Inferior parietal cortex (tissue), 1 donor: ENCODE measurements around the gene ZNF316.

Source experiments
- DNase-seq: peaks from one replicate; pipeline ENCODE4 v3.0.0-alpha.2; 2016; ENCODE audit errors: extremely low spot score

Gene ZNF316

GRCh38 chr7:6636741-6637543 is at the start of gene ZNF316:
ZNF316 (plus strand) TSS chr7:6637318; CDS start chr7:6642410, 5,092 bp downstream.
- DNase-seq: peak; percentile 58

GRCh38 chr7:6588566-6588965 is 48.6 kb upstream of the ZNF316 start:
- no peak for DNase-seq

GRCh38 chr7:6589151-6589828 is 47.8 kb upstream of the ZNF316 start:
- DNase-seq: no peak

GRCh38 chr7:6589829-6590644 is 47.1 kb upstream of the ZNF316 start, which contains the start of gene INTS15:
INTS15 (plus strand) TSS chr7:6590021; CDS start chr7:6590284, 263 bp downstream.
- peak; percentile 71 for DNase-seq

GRCh38 chr7:6590645-6591110 is 46.4 kb upstream of the ZNF316 start:
- DNase-seq: no peak

GRCh38 chr7:6600093-6600492 is 37.0 kb upstream of the ZNF316 start:
- no peak for DNase-seq

GRCh38 chr7:6604458-6604857 is 32.7 kb upstream of the ZNF316 start:
- no peak for DNase-seq

- no peak for DNase-seq
Measured at GRCh38 chr7:6606866-6607583, 30.1 kb upstream of the ZNF316 start.

GRCh38 chr7:6607651-6608051 is 29.5 kb upstream of the ZNF316 start:
- no peak for DNase-seq

- no peak for DNase-seq
Measured at GRCh38 chr7:6608081-6608480, 29.0 kb upstream of the ZNF316 start.

GRCh38 chr7:6608794-6609193 is 28.3 kb upstream of the ZNF316 start:
- no peak for DNase-seq

GRCh38 chr7:6612819-6613218 is 24.3 kb upstream of the ZNF316 start:
- DNase-seq: no peak

- DNase-seq: no peak
Measured at GRCh38 chr7:6613706-6614105, 23.4 kb upstream of the ZNF316 start.

GRCh38 chr7:6614953-6615722 is 22.0 kb upstream of the ZNF316 start, which contains the start of gene ZNF853:
ZNF853 (plus strand) TSS chr7:6615610; CDS start chr7:6616175, 565 bp downstream.
- no peak for DNase-seq

- no peak for DNase-seq
Measured at GRCh38 chr7:6615723-6616555, 21.2 kb upstream of the ZNF316 start.

GRCh38 chr7:6616854-6617643 is 20.1 kb upstream of the ZNF316 start:
- no peak for DNase-seq

- DNase-seq: no peak
Measured at GRCh38 chr7:6618621-6619020, 18.5 kb upstream of the ZNF316 start.

GRCh38 chr7:6619961-6620360 is 17.2 kb upstream of the ZNF316 start:
- DNase-seq: no peak
